GM18861 (cell line): Measurements from ENCODE around the gene TNK2.
"Not testable (repeated sequence)": the region's sequence is repeated elsewhere in the genome, so short reads cannot be mapped to it uniquely, and the experiment has no call there.

Experiments used
- ATAC-seq: cut with Tn5 transposase; IDR thresholded peaks from one replicate; pipeline ENCODE4 v1.9.1; 2021; ENCODE audit not compliant: unreplicated experiment

The TNK2 gene

DNA sequence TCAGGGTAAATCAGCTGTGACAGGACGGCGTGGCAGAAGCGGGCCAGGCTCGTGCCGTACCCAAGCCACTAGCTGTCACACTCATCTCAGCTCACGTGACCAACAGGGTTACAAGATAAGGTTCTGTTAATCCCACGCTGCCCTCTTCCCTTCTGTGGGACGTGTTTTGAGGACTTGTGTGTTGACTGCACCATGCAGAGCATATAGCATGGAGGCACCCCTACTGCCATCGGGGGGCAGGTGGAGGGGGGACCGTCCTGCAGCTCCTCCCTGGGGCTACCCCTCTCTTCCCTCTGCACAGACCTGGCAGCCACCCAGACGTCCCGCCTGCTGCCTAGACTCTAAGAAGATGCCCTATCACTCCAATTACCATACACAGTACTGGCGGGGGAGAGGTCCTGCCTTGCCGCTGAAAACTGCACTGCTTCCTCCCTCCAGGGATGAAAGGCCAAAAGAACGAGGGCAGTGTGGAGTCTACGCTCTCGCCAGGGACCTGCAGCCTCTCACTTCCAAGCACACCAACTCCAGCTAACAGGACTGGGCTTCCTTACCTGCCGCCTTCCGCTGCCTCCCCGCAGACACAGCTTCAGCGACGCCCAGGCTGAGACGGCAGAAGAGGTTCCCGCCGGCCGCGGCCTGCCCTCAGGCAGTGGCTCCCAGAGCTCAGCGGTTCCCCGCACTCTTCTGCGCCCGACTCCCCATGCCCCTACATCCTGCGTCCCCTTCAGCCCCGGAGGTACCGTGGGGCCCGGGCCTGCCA lies at the start of gene TNK2:
TNK2 (minus strand) TSS at position 618 of the 760 bp plus-strand sequence. CDS start 19,963 bp downstream, outside the sequence.
- ATAC-seq: peak; percentile 29

DNA sequence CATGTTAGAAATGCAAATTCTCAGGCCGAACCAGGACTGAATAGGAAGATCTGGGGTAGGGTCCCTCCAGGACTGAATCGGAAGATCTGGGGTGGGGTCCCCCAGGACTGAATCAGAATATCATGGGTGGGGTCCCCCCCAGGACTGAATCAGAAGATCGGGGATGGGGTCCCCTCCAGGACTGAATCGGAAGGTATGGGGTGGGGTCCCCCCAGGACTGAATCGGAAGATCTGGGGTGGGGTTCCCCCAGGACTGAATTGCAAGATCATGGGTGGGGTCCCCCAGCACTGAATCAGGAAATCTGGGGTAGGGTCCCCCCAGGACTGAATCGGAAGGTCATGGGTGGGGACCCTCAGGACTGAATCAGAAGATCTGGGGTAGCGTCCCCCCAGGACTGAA lies 48.2 kb upstream of the TNK2 start:
- no peak for ATAC-seq

DNA sequence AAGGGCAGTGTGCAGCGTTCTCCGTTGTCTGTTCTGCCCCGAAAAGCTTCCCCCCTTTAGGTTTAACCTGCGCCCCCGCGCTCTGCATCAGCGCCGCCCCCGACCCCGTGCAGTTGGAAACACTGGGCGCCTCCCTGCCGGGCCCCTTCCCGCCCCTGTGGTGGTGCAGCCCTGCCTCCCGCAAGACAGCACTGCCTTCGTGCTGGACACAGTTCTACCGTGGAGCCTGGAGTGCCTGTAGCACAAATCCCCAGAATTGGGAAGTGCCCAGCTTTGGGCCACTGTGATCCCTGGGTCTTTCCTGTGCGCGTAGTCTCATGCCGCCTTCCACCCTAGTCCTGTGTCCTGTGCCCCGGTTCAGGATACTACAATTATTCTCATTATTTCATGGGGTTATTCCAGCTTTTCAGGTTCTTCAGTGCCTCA lies 47.1 kb upstream of the TNK2 start:
- not testable (repeated sequence) for ATAC-seq

DNA sequence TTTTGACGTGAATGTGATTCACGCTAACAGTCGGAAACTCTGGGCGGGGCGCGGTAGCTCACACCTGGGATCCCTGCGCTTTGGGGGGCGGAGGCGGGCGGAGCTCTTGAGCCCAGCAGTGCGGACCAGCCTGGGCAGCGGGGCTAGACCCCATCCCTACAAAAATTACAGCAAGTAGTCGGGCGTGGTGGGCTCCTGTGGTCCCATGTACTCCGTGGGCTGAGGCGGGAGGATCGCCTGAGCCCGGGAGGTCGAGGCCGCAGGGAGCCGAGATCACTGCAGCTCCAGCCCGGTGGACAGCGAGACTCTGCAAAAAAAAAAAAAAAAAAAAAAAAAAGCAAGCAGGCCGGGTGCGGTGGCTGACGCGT lies 46.4 kb upstream of the TNK2 start:
- ATAC-seq: peak; percentile 47

DNA sequence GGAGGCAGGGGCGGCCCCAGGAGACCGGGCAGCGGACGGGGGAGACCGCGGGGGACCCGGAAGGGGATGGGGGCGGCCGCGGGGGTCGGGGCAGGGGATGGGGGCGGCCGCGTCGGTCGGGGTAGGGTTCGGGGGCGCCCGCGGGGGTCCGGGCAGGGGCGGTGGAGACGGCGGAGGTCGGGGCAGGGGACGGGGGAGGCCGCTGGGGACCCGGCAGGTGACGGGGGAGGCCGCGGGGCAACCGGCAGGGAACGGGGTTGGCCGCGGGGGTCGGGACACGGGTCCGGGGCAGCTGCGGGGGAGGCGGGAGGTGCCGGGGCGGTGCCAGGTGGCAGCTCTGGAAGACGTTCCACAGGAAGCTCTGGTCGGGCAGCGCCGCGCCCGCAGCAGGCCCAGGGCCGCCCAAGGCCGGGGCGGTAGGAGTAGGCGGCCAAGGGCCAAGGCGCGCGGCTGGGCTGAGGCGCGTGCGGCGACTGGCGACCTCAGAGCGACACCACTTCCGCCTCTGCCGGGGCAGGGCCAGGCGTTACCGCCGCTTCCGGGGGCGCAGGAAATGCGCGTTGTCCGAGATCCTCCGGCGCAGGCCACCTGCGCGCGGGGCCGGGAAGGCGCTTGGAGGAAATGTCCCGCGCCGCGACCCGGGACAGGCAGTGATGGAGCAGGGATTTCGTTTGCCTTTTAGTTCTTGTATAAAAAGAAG lies 45.9 kb upstream of the TNK2 start:
- peak; percentile 96 for ATAC-seq

DNA sequence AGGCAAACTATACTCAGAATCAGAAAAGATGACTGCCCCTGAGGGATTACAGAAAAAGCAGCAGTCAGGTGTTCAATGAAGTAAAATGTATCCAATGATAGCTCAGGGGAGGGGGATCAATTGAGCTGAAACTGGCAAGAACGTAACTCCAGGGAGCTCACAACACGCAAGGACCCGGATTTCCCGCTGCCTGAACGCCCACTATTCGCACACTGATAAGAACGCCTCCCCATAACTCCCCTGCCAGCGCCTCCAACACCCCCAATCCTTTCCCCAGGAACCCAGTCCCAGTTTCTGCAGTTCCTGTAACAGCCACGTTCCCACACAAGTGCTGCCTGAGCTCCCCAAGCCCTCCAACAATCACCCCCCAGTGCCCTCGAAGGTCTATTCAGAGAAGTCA lies 44.2 kb upstream of the TNK2 start:
- ATAC-seq: not testable (repeated sequence)

DNA sequence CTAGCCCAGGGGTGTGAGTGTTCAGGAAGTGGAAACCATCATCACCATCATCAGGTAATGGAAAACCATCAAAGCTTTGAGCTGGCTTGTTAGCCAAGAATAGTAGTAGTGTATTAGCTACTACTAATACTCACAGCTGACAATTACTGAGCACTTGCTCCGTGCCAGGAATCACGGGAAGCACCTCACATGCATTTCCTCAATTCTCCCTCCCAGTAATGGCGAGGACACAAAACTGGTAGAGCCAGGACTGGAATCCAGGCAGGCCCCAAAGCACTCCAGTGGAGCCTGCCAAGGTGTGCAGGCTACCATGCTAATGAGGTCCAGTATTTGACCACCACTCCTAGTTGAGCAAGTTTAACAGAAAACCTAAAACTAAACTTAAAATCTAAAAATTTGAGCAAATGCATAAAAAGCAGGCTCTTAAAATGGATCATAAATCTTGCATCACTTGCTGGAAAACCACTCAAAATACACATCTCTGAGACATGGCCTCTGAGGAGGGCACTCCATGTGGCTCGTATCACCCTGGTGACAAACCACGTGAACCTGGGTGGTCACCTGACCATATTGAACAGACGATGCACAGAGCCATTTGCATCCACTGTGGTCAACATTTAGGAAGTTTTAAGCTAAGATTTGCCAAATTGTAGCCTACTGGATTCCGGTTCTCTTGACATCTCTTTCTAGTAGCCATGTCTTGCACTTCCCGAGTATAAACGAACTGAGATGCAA lies 43.3 kb upstream of the TNK2 start:
- ATAC-seq: not testable (repeated sequence)

DNA sequence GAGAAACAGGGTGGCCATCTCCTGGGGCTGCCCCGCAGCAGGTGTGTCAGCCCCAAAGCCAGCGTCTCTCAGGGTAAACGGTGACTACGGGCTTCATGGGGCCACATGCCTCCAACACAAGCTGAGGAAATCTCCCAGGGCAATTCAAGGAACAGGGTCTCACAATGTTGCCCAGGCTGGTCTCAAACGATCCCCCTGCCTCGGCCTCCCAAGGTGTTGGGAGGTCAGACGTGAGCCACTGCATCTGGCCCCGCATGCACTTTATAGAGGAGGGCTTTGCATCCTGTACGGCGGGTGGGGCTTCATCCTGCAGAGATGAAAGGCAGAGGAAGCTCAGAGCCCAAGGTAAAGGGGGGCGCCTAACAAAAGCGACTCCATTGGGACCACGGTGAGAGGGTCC lies 42.4 kb upstream of the TNK2 start:
- not testable (repeated sequence) for ATAC-seq

DNA sequence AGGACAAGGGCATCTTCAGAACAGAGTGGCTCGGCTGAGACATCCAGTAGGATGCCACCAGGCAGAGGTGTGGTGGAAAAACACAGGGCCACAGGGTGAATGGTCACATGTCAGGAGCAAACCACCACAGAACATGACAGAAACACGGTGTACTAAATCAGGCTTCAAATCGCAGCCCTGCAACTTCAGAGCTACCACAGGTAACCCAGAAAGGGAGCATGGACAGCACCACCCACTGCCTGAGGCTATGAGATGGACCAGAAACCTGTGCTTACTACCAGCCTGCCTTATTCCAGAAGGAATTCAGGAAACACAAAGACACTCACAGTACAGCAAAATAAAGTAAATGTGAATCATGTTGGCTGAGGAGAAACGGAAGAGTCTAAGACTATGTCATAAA lies 41.8 kb upstream of the TNK2 start:
- ATAC-seq: not testable (repeated sequence)

DNA sequence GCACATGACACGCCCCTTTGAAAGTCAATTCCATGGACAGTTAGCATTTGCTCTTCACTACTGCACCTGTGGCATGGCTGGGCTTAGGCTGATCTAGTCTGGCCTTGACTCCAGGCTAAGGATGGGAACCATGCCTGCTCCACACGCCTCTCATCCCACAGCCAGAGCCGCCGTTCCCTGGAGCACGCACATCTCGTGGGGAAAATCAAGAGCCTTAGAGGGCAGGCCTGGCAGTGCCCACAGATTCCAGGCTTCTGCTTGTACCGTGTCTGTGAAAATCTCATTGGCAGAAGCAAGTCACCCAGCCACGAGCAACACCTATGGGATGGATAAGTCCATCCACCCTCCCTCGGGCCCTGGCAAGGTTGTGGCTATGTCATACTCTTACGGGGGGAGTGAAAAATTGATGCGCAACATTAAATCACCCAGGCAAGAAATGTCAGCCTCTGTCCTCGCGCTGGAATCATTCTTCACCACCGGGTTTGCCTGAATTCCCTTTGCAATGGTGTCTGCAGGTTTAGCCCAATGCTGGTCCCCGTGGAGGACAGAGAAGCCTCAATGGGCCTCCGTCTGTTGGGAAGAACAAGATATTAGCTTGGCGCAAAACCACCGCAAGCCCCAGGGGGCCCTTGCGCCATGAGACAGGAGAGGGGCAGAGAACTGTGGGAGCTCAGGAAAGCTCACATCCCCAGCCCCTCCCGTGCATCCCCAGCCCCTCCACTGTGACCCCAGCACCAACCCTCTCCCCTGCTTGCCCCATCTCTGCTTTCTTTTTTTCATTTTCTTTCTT lies 38.8 kb upstream of the TNK2 start:
- not testable (repeated sequence) for ATAC-seq

DNA sequence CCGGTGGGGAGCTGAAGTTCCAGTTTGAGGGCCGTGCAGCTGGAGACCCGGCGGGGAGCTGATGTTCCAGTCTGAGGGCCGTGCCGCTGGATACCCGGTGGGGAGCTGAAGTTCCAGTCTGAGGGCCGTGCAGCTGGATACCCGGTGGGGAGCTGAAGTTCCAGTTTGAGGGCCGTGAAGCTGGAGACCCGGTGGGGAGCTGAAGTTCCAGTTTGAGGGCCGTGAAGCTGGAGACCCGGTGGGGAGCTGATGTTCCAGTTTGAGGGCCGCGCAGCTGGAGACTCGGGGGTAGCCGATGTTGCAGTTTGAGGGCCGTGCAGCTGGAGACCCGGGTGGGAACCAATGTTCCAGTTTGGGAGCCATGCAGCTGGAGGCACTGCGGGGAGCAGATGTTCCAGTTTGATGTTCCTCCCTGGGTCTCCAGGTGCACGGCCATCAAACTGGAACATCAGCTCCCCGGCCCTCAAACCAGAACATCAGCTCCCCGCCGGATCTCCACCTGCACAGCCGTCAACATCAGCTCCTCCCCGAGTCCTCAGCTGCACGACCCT lies 33.0 kb upstream of the TNK2 start:
- not testable (repeated sequence) for ATAC-seq

DNA sequence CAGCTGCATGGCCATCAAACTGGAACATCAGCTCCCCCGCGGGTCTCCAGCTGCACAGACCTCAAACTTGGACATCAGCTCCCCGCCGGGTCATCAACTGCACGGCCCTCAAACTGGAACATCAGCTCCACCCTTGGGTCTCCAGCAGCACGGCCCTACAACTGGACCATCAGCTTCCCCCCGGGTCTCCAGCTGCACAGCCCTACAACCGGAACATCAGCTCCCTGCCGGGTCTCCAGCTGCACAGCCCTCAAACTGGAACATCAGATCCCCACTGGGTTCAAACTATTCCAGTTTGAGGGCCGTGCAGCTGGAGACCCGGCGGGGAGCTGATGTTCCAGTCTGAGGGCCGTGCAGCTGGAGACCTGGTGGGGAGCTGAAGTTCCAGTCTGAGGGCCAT lies 32.5 kb upstream of the TNK2 start:
- ATAC-seq: not testable (repeated sequence)

DNA sequence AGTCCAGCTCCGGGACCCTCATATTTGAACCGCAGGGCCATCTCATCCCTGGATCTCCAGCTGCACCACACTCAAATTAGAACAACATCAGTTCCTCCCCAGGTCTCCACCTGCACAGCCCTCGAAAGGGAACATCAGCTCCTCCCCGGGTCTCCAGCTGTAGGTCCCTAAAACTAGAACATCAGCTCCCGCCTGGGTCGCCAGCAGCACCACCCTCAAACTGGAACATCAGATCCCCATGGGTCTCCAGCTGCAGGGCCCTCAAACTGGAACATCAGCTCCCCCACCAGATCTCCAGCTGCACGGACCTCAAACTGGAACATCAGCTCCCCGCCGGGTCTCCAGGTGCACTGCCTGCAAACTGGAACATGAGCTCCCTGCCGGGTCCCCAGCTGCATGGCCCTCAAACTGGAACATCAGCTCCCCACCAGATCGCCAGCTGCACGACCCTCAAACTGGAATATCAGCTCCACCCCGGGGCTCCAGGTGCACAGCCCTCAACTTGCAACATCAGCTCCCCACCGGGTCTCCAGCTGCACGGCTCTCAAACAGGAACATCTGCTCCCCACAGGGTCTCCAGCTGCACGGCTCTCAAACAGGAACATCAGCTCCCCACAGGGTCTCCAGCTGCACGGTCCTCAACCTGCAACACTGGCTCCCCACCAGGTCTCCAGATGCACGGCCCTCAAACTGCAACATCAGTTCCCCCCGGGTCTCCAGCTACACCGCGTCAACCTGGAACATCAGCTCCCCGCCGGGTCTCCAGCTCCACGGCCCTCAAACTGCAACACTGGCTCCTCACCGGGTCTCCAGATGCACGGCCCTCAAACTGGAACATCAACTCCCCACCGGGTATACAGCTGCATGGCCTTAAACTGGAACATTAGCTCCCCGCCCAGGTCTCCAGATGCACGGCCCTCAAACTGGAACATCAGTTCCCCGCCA lies 31.4 kb upstream of the TNK2 start:
- ATAC-seq: not testable (repeated sequence)

DNA sequence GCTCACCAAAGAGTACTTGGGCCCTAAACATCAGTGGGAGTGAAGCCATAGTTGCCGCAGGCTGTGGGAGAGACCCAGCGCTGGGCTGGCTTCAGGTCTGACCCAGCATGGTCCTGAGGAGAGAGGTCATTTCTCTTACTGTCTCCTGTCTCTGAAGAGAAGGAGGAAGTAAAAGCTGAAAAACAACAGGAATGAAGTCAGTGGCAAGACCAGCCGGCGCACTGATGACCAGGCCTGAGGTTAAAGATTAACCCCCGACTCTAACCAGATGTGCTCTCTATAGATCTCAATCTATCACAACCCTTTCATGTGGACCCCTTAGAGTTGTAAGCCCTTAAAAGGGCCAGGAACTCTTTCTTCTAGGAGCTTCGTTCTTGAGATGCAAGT lies 24.7 kb upstream of the TNK2 start:
- ATAC-seq: not testable (repeated sequence)

DNA sequence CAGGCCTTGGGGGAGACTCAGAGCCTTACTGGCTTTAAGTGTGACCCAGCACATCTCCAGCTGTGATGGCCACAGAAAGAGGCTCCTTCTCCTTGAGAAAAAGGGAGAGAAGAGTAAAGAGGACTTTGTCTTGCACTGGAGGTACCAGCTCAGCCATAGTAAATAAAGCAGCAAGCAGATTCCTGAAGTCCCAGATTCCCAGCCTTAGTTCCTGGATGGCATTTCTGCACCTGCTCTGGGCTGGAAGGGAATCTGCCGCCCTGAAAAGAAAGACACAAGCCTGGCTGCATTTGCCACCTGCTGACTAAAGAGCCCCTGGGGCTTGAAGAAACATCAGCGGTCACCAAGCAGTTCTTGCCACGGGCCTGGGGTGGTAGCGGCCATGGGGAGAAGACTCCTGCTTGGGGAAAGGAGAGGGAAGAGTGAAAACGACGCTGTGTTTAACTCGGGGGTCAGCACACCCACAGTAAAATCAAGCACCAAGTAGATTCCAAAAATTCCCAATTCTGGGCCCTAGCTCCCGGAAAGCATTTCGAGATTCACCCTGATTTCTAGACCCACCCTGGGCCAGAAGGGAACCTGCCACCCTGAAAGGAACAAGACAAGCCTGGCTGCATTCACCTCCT lies 24.2 kb upstream of the TNK2 start:
- ATAC-seq: no peak

DNA sequence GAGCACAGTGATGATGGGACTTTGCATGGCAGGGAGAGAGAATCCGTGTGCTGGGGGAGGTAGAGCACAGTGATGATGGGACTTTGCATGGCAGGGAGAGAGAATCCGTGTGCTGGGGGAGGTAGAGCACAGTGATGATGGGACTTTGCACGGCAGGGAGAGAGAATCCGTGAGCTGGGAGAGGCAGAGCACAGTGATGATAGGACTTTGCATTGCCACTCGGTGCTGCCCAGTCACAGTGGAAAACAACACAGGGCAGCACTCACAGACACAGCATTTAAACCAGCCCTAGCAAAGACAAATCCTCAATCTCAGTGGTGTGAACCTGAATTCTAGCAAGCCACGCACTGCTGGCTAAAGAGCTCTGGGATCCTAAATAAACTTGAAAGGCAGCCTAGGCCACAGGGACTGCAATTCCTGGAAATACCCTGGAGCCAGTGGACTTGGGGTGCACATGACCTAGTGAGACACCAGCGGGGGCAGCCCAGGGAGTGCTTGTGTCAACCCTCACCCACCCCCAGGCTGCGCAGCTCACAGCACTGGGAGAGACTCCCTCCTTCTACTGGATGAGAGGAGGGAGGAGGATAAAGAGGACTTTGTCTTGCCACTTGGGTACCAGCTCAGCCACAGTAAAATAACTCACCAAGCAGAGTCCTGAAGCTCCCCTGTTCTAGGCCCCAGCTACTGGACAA lies 23.4 kb upstream of the TNK2 start:
- no peak for ATAC-seq

DNA sequence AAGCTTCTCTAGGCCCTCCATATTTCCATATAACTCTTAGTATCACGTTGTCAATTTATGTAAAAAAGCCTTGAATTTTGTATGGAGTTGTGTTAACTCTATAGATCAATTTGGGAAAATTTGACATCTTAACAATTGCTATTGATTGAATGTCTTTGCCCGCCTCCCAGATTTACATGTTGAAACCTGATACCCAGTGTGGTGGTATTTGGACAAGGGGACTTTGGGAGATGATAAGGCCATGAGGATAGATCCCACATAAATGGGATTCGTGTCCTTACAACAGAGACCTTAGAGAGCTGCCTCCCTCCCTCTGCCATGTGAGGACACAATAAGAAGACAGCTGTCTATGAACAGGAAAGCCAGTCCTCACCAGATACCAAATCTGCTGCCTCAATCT lies 21.1 kb upstream of the TNK2 start:
- ATAC-seq: no peak

DNA sequence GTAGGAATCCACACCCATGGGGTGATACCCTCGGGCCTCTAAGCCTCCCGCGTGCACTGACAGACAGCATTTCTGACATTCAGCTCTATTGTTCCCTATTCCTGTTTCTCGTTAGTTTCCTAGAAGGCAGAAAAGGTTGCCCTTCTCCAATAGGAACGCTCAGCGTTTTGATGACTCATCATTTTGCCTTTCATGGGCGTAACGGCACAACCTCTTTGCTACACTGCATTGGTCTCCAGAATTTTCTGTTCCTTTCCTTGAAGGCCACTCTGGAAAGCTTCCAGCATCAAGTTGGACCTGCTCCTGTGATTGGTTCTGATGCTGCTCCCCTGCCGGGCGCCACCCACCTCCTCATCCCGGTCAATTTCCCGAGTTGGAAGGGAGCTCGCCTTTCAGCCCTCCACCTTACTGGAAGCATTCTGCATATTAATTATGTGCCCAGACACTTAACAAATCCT lies 13.0 kb upstream of the TNK2 start:
- no peak for ATAC-seq
